Right atrium auricular region (tissue), 2 donors: Measurements from ENCODE around the gene MAU2. TPM values are rescaled to one million over a fixed set of nuclear protein-coding genes. Genes with fewer than 3 reads are reported as not detected.
"Not testable (repeated sequence)": the region's sequence is repeated elsewhere in the genome, so short reads cannot be mapped to it uniquely, and the experiment has no call there.

ENCODE experiments used
- DNase-seq: peaks from one replicate; pipeline ENCODE4 v3.0.0-alpha.2; 2019; ENCODE audit warnings: low spot score
- H3K27ac ChIP-seq, 2 donors: fragments of 200-600 bp; sonication (generic); 1 replicate in 1 of 2; 2 replicates in 1 of 2; pipeline ENCODE4 v1.5.1; 2016 to 2019
- H3K27me3 ChIP-seq, 2 donors: fragments of 200-600 bp; sonication (generic); one replicate each; pipeline versions ENCODE4 v1.5.1 to v1.6.0; 2017 to 2019
- H3K36me3 ChIP-seq: fragments of 200-600 bp; sonication (generic); one replicate; pipeline ENCODE4 v1.5.1; 2016
- H3K4me1 ChIP-seq, 2 donors: fragments of 200-600 bp; sonication (generic); one replicate each; pipeline versions ENCODE4 v1.5.1 to v1.6.0; 2017 to 2019
- H3K4me3 ChIP-seq, 2 donors: fragments of 200-600 bp; sonication (generic); 1 replicate in 1 of 2; 2 replicates in 1 of 2; pipeline ENCODE4 v1.5.1; 2017 to 2019; ENCODE audit warnings: mild to moderate bottlenecking in 1 of 2, moderate library complexity in 1 of 2
- H3K9me3 ChIP-seq, 2 donors: fragments of 200-600 bp; sonication (generic); one replicate each; pipeline ENCODE4 v1.5.1; 2019
- total RNA-seq, 2 donors: library from RNA; depleted of rRNA; stranded (reverse); fragments of >200 nt; gene quantifications; one replicate each; pipeline ENCODE4 v1.1.0, GENCODE V29; 2016
- TF ChIP-seq, protein P1 (sequence below), 2 donors: fragments of 200-600 bp; sonication (generic); IDR thresholded peaks; one replicate each; pipeline ENCODE4 v1.5.1; 2019; ENCODE audit warnings: antibody characterized with exemption in 2 of 2

MAU2 gene
- total RNA-seq, 2 donors from 2014 or later, result 22.1 to 31.3 TPM

DNA sequence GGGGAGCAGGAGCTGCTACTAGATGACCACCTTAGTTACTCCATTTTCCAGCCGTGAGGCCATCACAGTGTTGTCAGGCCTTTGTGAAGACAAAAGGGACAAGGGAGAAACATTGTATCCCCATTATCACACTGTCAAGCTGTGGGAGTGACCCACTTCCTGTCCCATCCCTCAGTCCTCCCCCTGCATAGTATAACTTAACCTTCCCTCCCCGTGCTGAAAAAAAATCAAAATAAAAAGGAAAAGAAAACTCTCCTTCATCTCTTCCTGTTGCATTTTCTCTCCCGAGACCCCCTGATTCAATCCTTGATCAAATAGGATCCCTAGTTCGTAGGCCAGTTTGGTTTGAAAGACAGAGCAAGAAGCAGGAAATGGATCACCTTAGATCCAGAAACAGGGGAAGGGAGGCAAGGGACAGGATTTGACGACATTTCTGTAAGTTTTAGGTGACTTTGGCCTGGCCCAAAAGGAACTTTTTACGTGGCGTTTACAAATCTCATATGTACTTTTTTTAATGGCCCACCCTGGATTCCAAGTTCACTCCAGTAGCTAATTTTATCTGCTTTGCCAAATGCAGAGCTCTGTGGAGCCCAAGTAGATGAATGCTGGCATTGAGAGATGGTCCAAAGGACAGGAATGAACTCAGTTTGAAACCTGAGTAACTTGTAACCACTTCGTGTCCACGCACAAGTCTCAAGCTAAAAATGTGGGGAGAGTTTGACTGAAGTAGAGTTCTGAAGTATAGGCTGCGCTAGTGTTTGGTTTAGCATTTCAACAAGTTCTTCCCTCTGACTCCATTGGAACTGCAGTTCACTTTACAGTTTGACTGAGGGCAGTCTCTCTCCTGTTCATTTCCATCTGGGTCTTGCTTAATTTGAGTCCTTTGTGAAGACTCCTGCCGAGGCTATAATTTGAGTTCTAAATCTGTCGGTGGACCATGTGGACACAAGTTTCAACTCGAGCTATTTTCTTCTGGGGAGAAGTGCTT lies 68.2 kb downstream of the MAU2 start:
- DNase-seq, result no peak
- Histone ChIP-seq H3K27ac (peak overlapping the region in 1 of 2 donors; percentile 29), H3K36me3 (no peaks in the 10 kb centered on the region), H3K27me3 (no peaks in the 10 kb centered on the region), H3K4me3 (no peak overlapping the region), H3K9me3 (no peaks in the 10 kb centered on the region), H3K4me1 (peaks cover 0 to 45% of the 10 kb centered on the region in 2 donors)
- TF ChIP-seq, protein P1, sequence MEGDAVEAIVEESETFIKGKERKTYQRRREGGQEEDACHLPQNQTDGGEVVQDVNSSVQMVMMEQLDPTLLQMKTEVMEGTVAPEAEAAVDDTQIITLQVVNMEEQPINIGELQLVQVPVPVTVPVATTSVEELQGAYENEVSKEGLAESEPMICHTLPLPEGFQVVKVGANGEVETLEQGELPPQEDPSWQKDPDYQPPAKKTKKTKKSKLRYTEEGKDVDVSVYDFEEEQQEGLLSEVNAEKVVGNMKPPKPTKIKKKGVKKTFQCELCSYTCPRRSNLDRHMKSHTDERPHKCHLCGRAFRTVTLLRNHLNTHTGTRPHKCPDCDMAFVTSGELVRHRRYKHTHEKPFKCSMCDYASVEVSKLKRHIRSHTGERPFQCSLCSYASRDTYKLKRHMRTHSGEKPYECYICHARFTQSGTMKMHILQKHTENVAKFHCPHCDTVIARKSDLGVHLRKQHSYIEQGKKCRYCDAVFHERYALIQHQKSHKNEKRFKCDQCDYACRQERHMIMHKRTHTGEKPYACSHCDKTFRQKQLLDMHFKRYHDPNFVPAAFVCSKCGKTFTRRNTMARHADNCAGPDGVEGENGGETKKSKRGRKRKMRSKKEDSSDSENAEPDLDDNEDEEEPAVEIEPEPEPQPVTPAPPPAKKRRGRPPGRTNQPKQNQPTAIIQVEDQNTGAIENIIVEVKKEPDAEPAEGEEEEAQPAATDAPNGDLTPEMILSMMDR (IDR thresholded peaks at IDR 0.05), result no peak

- Histone ChIP-seq H3K27ac (peak overlapping the region in 1 of 2 donors; percentile 29), H3K4me1 (peaks cover 0 to 43% of the 10 kb centered on the region in 2 donors)
Observed at GRCh38 chr19:19389683-19390082, 69.1 kb downstream of the MAU2 start.

GRCh38 chr19:19394333-19394732 lies 73.7 kb downstream of the MAU2 start:
- H3K27me3 ChIP-seq, H3K36me3 ChIP-seq, H3K9me3 ChIP-seq, DNase-seq, H3K4me3 ChIP-seq, H3K27ac ChIP-seq: not testable (repeated sequence)
- H3K4me1 ChIP-seq, result peaks cover 0 to 23% of the 10 kb centered on the region in 2 donors

More at GRCh38 chr19:19389683-19390082, 69.1 kb downstream of the MAU2 start:
- not testable (repeated sequence) for DNase-seq, H3K4me3 ChIP-seq, H3K27me3 ChIP-seq, H3K36me3 ChIP-seq, H3K9me3 ChIP-seq

GRCh38 chr19:19399733-19400433 lies 79.3 kb downstream of the MAU2 start:
- peak overlapping the region in 1 of 2 donors; percentile 8 for H3K27ac ChIP-seq
- no peaks in the 10 kb centered on the region for H3K27me3 ChIP-seq
- H3K4me3 ChIP-seq, result no peak overlapping the region
- DNase-seq, result no peak
- peaks cover 0 to 37% of the 10 kb centered on the region in 2 donors for H3K4me1 ChIP-seq
- H3K9me3 ChIP-seq, result no peaks in the 10 kb centered on the region
- TF ChIP-seq, protein P1 (IDR thresholded peaks at IDR 0.05), result peak in 1 of 2 donors; percentile 18
- H3K36me3 ChIP-seq, result no peaks in the 10 kb centered on the region

DNA sequence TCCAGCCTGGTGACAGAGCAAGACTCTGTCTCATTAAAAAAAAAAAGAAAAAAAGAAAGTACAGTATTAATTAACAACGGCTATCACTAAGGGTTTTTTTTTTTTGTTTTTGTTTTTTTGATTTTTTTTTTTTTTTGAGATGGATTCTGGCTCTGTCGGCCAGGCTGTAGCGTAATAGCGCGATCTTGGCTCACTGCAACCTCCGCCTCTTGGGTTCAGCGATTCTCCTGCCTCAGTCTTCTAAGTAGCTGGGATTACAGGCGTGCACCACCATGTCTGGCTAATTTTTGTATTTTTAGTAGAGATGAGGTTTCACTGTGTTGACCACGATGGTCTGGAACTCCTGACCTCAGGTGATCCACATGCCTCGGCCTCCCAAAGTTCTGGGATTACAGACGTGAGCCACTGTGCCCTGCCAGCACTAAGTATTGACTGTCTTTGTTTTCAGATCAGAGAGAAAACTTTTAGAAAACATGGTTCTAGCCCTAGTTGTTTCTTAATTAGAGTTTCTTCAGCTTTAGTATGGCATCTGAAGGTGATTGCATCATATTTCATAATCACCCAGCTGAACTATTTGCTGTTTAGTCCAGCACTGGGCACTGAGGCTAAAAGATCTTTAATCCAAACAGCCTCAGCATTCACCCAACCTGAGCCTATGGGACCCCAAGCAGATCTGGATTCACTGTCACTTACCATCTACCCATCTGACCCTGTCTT lies 82.2 kb downstream of the MAU2 start:
- no peaks in the 10 kb centered on the region for H3K36me3 ChIP-seq
- H3K4me1 ChIP-seq, result peaks cover 0 to 43% of the 10 kb centered on the region in 2 donors
- no peaks in the 10 kb centered on the region for H3K9me3 ChIP-seq
- no peak overlapping the region for H3K4me3 ChIP-seq
- no peaks in the 10 kb centered on the region for H3K27me3 ChIP-seq
- TF ChIP-seq, protein P1 (IDR thresholded peaks at IDR 0.05), result no peak
- peak overlapping the region in 1 of 2 donors; percentile 19 for H3K27ac ChIP-seq
- no peak for DNase-seq

- Histone ChIP-seq H3K27ac (peak overlapping the region in 1 of 2 donors; percentile 19), H3K36me3 (no peaks in the 10 kb centered on the region), H3K4me1 (peaks cover 0 to 46% of the 10 kb centered on the region in 2 donors), H3K27me3 (no peaks in the 10 kb centered on the region), H3K9me3 (no peaks in the 10 kb centered on the region), H3K4me3 (no peak overlapping the region)
- TF ChIP-seq, protein P1 (IDR thresholded peaks at IDR 0.05), result no peak
- no peak for DNase-seq
Observed at GRCh38 chr19:19403373-19403901, 82.8 kb downstream of the MAU2 start.
